WTC11 (cell line): ENCODE results near the gene CDK6. TPM values are rescaled to one million over a fixed set of nuclear protein-coding genes. Genes with fewer than 3 reads are reported as not detected.
A peak's percentile ranks its signal among the peaks of the same experiment; 100 is the strongest.

Experiments used
- ATAC-seq: fragments of 200-7000 bp; cut with Tn5 transposase; 2 replicates; pipeline ENCODE4 v1.10.0; 2021; ENCODE audit warnings: mild to moderate bottlenecking, moderate library complexity
- CTCF ChIA-PET: fragments of 300-600 bp; sonication (Branson Sonifier 250); formaldehyde crosslinking; loops from one replicate; lab custom pipeline; 2021; ENCODE audit warnings: antibody characterized with exemption; lab: Charles Lee
- POLR2A ChIA-PET: fragments of 350-600 bp; sonication (Branson Sonifier 250); formaldehyde crosslinking; loops from one replicate; lab custom pipeline; 2021; ENCODE audit warnings: antibody characterized with exemption; lab: Charles Lee
- DNase-seq: peaks from one replicate; pipeline ENCODE4 v3.0.0; 2021; ENCODE audit warnings: low spot score
- H3K27ac Mint-ChIP-seq: 2 replicates; pipeline ENCODE4 v1.8.0; 2021; ENCODE audit warnings: mixed read lengths
- H3K27me3 Mint-ChIP-seq: 2 replicates; pipeline ENCODE4 v1.8.0; 2021; ENCODE audit warnings: low read depth, mild to moderate bottlenecking, moderate library complexity, mixed read lengths
- H3K36me3 Mint-ChIP-seq: 2 replicates; pipeline ENCODE4 v1.8.0; 2021; ENCODE audit warnings: mixed read lengths
- H3K4me1 Mint-ChIP-seq: 2 replicates; pipeline ENCODE4 v1.8.0; 2022; ENCODE audit warnings: mixed read lengths
- H3K4me3 Mint-ChIP-seq: 2 replicates; pipeline ENCODE4 v1.8.0; 2021; ENCODE audit warnings: mild to moderate bottlenecking, moderate library complexity, mixed read lengths
- H3K9me3 Mint-ChIP-seq: 2 replicates; pipeline ENCODE4 v1.8.0; 2021; ENCODE audit warnings: mixed read lengths
- ATF1 ChIP-seq: sonication (generic); formaldehyde crosslinking; IDR thresholded peaks from 2 replicates; pipeline ENCODE4 v1.8.1; 2023; ENCODE audit warnings: mild to moderate bottlenecking, moderate library complexity, missing genetic modification reagents
- ETV6 ChIP-seq: sonication (generic); formaldehyde crosslinking; IDR thresholded peaks from 2 replicates; pipeline ENCODE4 v1.8.1; 2022; ENCODE audit warnings: mild to moderate bottlenecking, missing genetic modification reagents
- GABPB1 ChIP-seq: sonication (generic); formaldehyde crosslinking; IDR thresholded peaks from 2 replicates; pipeline ENCODE4 v1.8.1; 2023; ENCODE audit warnings: mild to moderate bottlenecking, missing genetic modification reagents
- HMGA2 ChIP-seq: fragments of 250-450 bp; sonication (Bioruptor Pico); IDR thresholded peaks from 2 replicates; pipeline ENCODE4 v1.4.0; 2021; ENCODE audit warnings: mild to moderate bottlenecking, moderate library complexity
- NFATC4 ChIP-seq: fragments of 250-450 bp; sonication (Bioruptor Pico); IDR thresholded peaks from 2 replicates; pipeline ENCODE4 v1.9.0; 2021; ENCODE audit warnings: mild to moderate bottlenecking
- NR1H2 ChIP-seq: sonication (generic); formaldehyde crosslinking; IDR thresholded peaks from 2 replicates; pipeline ENCODE4 v1.9.0; 2021; ENCODE audit warnings: mild to moderate bottlenecking, moderate library complexity, missing genetic modification reagents
- TEAD1 ChIP-seq: sonication (generic); formaldehyde crosslinking; IDR thresholded peaks from 2 replicates; pipeline ENCODE4 v1.8.0; 2022; ENCODE audit warnings: mild to moderate bottlenecking, missing genetic modification reagents
- ZNF263 ChIP-seq: sonication (generic); formaldehyde crosslinking; IDR thresholded peaks from 2 replicates; pipeline ENCODE4 v1.8.1; 2022; ENCODE audit warnings: low read depth, mild to moderate bottlenecking, moderate library complexity, missing genetic modification reagents
- total RNA-seq: library from RNA; stranded (reverse); gene quantifications from 3 replicates; pipeline ENCODE4 v1.2.3, GENCODE V29; 2021
- TF ChIP-seq, protein P1 (sequence below): sonication (generic); formaldehyde crosslinking; IDR thresholded peaks from 2 replicates; pipeline ENCODE4 v1.8.0; 2022; ENCODE audit warnings: mild to moderate bottlenecking, missing genetic modification reagents
- TF ChIP-seq, protein P2 (sequence below): sonication (generic); formaldehyde crosslinking; IDR thresholded peaks from 2 replicates; pipeline ENCODE4 v1.8.1; 2023; ENCODE audit warnings: mild to moderate bottlenecking, moderate library complexity, missing genetic modification reagents
- TF ChIP-seq, protein P3 (sequence below): sonication (generic); formaldehyde crosslinking; IDR thresholded peaks from 2 replicates; pipeline ENCODE4 v1.8.0; 2022; ENCODE audit warnings: mild to moderate bottlenecking, missing genetic modification reagents
- TF ChIP-seq, protein P4 (sequence below): sonication (generic); formaldehyde crosslinking; IDR thresholded peaks from 2 replicates; pipeline ENCODE4 v1.8.0; 2023; ENCODE audit warnings: mild to moderate bottlenecking, missing genetic modification reagents
- TF ChIP-seq, protein P5 (sequence below): sonication (generic); formaldehyde crosslinking; IDR thresholded peaks from 2 replicates; pipeline ENCODE4 v1.8.0; 2023; ENCODE audit warnings: missing genetic modification reagents
- TF ChIP-seq, protein P6 (sequence below): sonication (generic); formaldehyde crosslinking; IDR thresholded peaks from 2 replicates; pipeline ENCODE4 v1.8.1; 2022; ENCODE audit warnings: mild to moderate bottlenecking, missing genetic modification reagents, moderate library complexity, borderline replicate concordance

CDK6 gene
- total RNA-seq, 1 experiment from 2014 or later, result 47.2 TPM

DNA sequence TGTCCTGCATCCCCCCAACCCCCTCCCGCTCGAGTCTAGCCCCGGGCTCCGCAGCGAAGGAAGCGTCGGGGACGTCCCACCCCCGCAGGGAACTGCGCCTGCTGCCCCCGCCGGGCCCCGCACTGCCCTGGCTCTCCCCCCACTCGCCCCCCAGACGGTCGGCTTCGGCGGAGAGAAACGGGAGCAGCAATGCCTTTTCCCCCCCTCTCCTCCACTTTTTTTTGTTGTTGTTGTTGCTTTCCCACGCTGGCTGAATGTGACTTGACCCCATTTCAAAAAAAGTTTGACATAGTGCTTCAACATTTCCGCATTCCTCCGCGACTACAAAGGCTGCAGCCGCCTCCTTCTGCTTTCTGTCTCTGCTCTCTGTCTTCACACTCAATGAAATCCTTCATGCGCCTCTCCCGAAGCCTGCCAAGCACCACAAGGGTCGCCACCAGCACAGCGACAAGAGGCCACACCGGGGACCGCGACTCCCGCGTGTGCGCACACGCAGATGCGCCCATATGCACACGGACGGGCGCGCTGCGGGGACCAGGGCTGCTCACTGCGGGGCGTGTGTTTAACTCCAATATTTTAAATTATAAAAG lies 1.0 kb downstream of the CDK6 start:
- Mint-ChIP-seq H3K4me1 (peaks cover 36% of the 10 kb centered on the region), H3K27ac (peak overlapping the region; percentile 59; the same call in 1 of the 2 replicates), H3K9me3 (no peaks in the 10 kb centered on the region)
- CTCF ChIA-PET, result interaction anchor here (2.2 kb wide), 1 partner anchor 307 kb away, joined by 8 read pairs; the partner anchor contains the start of genes PEX1 and RBM48
- POLR2A ChIA-PET, result no interaction called here
- peak; percentile 76 for DNase-seq
- peak; percentile 7 for ATAC-seq
- TF ChIP-seq, protein P1, sequence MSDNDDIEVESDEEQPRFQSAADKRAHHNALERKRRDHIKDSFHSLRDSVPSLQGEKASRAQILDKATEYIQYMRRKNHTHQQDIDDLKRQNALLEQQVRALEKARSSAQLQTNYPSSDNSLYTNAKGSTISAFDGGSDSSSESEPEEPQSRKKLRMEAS, result peak; percentile 51
- no peak for TF ChIP-seq ATF1
- TF ChIP-seq ZNF263 (CRISPR knock-in tag), result no peak
- TF ChIP-seq NFATC4, result no peak
- peak; percentile 61; the same call in 1 of the 2 replicates for TF ChIP-seq GABPB1 (CRISPR knock-in tag)
- TF ChIP-seq, protein P2, sequence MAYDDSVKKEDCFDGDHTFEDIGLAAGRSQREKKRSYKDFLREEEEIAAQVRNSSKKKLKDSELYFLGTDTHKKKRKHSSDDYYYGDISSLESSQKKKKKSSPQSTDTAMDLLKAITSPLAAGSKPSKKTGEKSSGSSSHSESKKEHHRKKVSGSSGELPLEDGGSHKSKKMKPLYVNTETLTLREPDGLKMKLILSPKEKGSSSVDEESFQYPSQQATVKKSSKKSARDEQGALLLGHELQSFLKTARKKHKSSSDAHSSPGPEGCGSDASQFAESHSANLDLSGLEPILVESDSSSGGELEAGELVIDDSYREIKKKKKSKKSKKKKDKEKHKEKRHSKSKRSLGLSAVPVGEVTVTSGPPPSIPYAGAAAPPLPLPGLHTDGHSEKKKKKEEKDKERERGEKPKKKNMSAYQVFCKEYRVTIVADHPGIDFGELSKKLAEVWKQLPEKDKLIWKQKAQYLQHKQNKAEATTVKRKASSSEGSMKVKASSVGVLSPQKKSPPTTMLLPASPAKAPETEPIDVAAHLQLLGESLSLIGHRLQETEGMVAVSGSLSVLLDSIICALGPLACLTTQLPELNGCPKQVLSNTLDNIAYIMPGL (CRISPR knock-in tag), result 0 out of 2 replicates have a peak, but pooled peaks have one; percentile 22
- TF ChIP-seq, protein P3, sequence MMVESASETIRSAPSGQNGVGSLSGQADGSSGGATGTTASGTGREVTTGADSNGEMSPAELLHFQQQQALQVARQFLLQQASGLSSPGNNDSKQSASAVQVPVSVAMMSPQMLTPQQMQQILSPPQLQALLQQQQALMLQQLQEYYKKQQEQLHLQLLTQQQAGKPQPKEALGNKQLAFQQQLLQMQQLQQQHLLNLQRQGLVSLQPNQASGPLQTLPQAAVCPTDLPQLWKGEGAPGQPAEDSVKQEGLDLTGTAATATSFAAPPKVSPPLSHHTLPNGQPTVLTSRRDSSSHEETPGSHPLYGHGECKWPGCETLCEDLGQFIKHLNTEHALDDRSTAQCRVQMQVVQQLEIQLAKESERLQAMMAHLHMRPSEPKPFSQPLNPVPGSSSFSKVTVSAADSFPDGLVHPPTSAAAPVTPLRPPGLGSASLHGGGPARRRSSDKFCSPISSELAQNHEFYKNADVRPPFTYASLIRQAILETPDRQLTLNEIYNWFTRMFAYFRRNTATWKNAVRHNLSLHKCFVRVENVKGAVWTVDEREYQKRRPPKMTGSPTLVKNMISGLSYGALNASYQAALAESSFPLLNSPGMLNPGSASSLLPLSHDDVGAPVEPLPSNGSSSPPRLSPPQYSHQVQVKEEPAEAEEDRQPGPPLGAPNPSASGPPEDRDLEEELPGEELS (CRISPR knock-in tag), result 0 out of 2 replicates have a peak, but pooled peaks have one; percentile 1
- TF ChIP-seq, all 79 proteins: peak for 4
- peak overlapping the region; percentile 94 for H3K4me3 Mint-ChIP-seq
- H3K36me3 Mint-ChIP-seq, result no peaks in the 10 kb centered on the region
- H3K27me3 Mint-ChIP-seq, result peaks cover 28% of the 10 kb centered on the region

DNA sequence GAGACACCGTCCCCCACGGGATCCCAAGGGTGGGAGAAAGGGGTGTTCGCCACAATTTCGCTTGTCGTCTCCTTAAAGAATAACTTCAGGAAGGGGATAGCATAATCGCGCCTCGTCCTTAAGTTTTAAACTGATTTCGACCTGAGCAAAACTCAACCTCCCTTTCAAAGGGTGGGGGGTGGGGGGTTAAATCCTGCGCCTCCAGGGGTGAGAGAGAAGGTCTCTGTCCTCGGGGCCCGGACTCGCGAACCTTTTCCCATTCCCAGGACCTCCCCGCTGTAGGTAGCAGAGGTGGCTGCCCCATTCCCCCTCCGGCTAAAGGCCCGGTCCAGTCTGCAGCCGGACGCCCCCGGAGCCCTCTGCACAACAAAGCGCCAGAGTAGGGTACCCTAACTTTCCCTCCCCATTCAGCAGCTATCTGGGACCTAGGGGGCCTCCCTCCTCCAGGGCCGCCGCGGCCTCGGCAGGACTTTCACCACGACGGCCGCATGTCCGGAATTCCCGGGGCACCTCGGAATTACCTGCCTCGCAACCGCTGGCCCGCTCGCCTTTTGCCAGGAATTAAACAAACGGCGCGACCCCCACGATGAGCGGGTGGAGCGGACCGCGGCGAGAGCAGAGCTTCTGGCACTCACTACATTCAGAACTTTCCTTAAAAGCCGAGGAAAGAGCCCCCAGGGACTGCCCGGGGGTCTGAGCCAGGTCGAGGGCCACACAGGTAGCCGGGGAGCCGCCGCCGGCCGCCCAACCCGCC lies 1.7 kb downstream of the CDK6 start:
- TF ChIP-seq TEAD1 (CRISPR knock-in tag) (0 out of 2 replicates have a peak, but pooled peaks have one; percentile 41), ETV6 (CRISPR knock-in tag) (0 out of 2 replicates have a peak, but pooled peaks have one; percentile 17), NR1H2 (CRISPR knock-in tag) (no peak), HMGA2 (CRISPR knock-in tag) (no peak)
- TF ChIP-seq, protein P3 (CRISPR knock-in tag), result peak; percentile 53; the same call in 1 of the 2 replicates
- ChIA-PET CTCF (no interaction called here), POLR2A (interaction anchor here (0.6 kb wide), 1 partner anchor 140 kb away, joined by 3 read pairs; no protein-coding TSS in a partner anchor)
- H3K27ac Mint-ChIP-seq, result no peak overlapping the region; the same call in 1 of the 2 replicates
- H3K36me3 Mint-ChIP-seq, result no peaks in the 10 kb centered on the region
- peak overlapping the region; percentile 94 for H3K4me3 Mint-ChIP-seq
- ATAC-seq (peak; percentile 4), DNase-seq (no peak)
- no peaks in the 10 kb centered on the region for H3K9me3 Mint-ChIP-seq
- H3K4me1 Mint-ChIP-seq, result peaks cover 37% of the 10 kb centered on the region
- peaks cover 27% of the 10 kb centered on the region for H3K27me3 Mint-ChIP-seq

DNA sequence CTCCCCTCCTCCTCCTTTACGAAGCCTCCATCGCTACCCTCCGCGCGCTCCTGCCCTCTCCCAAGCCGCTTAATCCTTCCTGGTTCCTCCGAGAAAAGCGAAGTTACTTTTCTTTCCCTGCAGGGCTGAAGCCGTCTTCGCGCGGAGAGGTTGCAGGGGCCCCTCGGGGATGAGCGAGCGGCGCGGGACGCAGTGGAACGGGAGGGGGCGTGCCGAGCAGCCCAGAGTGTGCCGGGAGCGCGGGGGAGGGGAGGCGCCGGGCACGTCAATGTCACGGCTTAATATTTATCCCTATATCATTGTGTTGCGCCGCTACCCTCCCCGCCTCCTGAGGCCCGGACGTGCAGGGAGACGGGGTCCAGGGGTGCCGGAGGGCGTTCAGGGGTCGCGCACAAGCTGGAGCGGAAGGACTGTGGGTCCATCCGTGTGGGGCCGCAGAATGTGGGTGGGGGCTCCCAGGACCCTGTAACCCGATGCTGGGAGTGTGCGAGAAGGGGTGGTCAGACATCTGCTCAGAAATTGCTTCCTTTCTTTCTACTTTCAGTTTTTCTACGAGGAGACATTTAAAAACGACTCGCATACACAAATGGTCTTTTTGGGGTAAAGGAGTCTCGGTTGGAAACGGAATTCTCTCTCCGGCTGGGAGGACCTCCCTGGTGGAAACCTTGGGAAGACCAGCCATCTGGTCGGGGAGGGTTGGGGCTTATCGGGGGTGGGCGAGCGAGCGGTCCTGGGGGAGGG lies 2.4 kb downstream of the CDK6 start:
- ATAC-seq (peak; percentile 27), DNase-seq (peak; percentile 66)
- POLR2A ChIA-PET, result interaction anchor here (0.6 kb wide), 1 partner anchor 139 kb away, joined by 3 read pairs; no protein-coding TSS in a partner anchor
- Mint-ChIP-seq H3K9me3 (no peaks in the 10 kb centered on the region), H3K27me3 (peaks cover 24% of the 10 kb centered on the region), H3K4me1 (peaks cover 44% of the 10 kb centered on the region), H3K4me3 (peak overlapping the region; percentile 94), H3K36me3 (no peaks in the 10 kb centered on the region), H3K27ac (peak overlapping the region; percentile 85)
- CTCF ChIA-PET, result interaction anchor here (1.2 to 2.4 kb wide), 14 partner anchors 13 to 305 kb away, joined by 3 to 28 read pairs (median 6); partner anchors contain the start of genes PEX1 and RBM48
- TF ChIP-seq, protein P4, sequence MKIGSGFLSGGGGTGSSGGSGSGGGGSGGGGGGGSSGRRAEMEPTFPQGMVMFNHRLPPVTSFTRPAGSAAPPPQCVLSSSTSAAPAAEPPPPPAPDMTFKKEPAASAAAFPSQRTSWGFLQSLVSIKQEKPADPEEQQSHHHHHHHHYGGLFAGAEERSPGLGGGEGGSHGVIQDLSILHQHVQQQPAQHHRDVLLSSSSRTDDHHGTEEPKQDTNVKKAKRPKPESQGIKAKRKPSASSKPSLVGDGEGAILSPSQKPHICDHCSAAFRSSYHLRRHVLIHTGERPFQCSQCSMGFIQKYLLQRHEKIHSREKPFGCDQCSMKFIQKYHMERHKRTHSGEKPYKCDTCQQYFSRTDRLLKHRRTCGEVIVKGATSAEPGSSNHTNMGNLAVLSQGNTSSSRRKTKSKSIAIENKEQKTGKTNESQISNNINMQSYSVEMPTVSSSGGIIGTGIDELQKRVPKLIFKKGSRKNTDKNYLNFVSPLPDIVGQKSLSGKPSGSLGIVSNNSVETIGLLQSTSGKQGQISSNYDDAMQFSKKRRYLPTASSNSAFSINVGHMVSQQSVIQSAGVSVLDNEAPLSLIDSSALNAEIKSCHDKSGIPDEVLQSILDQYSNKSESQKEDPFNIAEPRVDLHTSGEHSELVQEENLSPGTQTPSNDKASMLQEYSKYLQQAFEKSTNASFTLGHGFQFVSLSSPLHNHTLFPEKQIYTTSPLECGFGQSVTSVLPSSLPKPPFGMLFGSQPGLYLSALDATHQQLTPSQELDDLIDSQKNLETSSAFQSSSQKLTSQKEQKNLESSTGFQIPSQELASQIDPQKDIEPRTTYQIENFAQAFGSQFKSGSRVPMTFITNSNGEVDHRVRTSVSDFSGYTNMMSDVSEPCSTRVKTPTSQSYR (CRISPR knock-in tag), result peak; percentile 63; the same call in 1 of the 2 replicates
- TF ChIP-seq, protein P5, sequence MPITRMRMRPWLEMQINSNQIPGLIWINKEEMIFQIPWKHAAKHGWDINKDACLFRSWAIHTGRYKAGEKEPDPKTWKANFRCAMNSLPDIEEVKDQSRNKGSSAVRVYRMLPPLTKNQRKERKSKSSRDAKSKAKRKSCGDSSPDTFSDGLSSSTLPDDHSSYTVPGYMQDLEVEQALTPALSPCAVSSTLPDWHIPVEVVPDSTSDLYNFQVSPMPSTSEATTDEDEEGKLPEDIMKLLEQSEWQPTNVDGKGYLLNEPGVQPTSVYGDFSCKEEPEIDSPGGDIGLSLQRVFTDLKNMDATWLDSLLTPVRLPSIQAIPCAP (CRISPR knock-in tag), result 0 out of 2 replicates have a peak, but pooled peaks have one; percentile 37
- TF ChIP-seq GABPB1 (CRISPR knock-in tag), result peak; percentile 35; the same call in 1 of the 2 replicates
- TF ChIP-seq, protein P6, sequence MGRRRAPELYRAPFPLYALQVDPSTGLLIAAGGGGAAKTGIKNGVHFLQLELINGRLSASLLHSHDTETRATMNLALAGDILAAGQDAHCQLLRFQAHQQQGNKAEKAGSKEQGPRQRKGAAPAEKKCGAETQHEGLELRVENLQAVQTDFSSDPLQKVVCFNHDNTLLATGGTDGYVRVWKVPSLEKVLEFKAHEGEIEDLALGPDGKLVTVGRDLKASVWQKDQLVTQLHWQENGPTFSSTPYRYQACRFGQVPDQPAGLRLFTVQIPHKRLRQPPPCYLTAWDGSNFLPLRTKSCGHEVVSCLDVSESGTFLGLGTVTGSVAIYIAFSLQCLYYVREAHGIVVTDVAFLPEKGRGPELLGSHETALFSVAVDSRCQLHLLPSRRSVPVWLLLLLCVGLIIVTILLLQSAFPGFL (CRISPR knock-in tag), result 0 out of 2 replicates have a peak, but pooled peaks have one; percentile 22
